HPDE6-E6E7 (cell line): Measurements from ENCODE around the gene PCNX2.
A peak's percentile ranks its signal among the peaks of the same experiment; 100 is the strongest.

Source experiments
- DNase-seq: peaks from one replicate; pipeline ENCODE4 v3.0.0; 2011; ENCODE audit warnings: missing footprints; ENCODE audit errors: extremely low spot score

The PCNX2 gene

GRCh38 chr1:233257786-233258185, 37.7 kb downstream of the PCNX2 start:
- DNase-seq: no peak

- no peak for DNase-seq
These were observed 38.7 kb downstream of the PCNX2 start for GRCh38 chr1:233256789-233257188.

- no peak for DNase-seq
These were observed 39.3 kb downstream of the PCNX2 start for GRCh38 chr1:233256191-233256590.

- DNase-seq: no peak
These were observed 40.4 kb downstream of the PCNX2 start for GRCh38 chr1:233255145-233255544.

GRCh38 chr1:233253832-233254331, 41.6 kb downstream of the PCNX2 start:
- no peak for DNase-seq

GRCh38 chr1:233253231-233253831, 42.2 kb downstream of the PCNX2 start:
- no peak for DNase-seq

GRCh38 chr1:233252441-233252840, 43.1 kb downstream of the PCNX2 start:
- no peak for DNase-seq

- DNase-seq: no peak
These were observed 44.3 kb downstream of the PCNX2 start for GRCh38 chr1:233251201-233251720.

GRCh38 chr1:233248014-233248413, 47.5 kb downstream of the PCNX2 start:
- DNase-seq: no peak

GRCh38 chr1:233246965-233247364, 48.6 kb downstream of the PCNX2 start:
- no peak for DNase-seq

GRCh38 chr1:233245191-233245765, 50.2 kb downstream of the PCNX2 start:
- DNase-seq: no peak

- DNase-seq: no peak
These were observed 51.3 kb downstream of the PCNX2 start for GRCh38 chr1:233244183-233244582.

- no peak for DNase-seq
These were observed 52.6 kb downstream of the PCNX2 start for GRCh38 chr1:233242827-233243483.

- DNase-seq: no peak
These were observed 53.8 kb downstream of the PCNX2 start for GRCh38 chr1:233241759-233242158.

- peak; percentile 13 for DNase-seq
These were observed 54.5 kb downstream of the PCNX2 start for GRCh38 chr1:233240829-233241682.

- no peak for DNase-seq
These were observed 55.2 kb downstream of the PCNX2 start for GRCh38 chr1:233240371-233240770.

GRCh38 chr1:233238884-233239431, 56.6 kb downstream of the PCNX2 start:
- no peak for DNase-seq

- no peak for DNase-seq
These were observed 57.9 kb downstream of the PCNX2 start for GRCh38 chr1:233237647-233238046.

GRCh38 chr1:233233508-233234040, 62.0 kb downstream of the PCNX2 start:
- no peak for DNase-seq

GRCh38 chr1:233230011-233230410, 65.5 kb downstream of the PCNX2 start:
- DNase-seq: no peak

GRCh38 chr1:233229288-233229687, 66.2 kb downstream of the PCNX2 start:
- no peak for DNase-seq
